ENCODE results near the gene BHMT. TPM values are rescaled to one million over a fixed set of nuclear protein-coding genes. Genes with fewer than 3 reads are reported as not detected.

The BHMT gene
- total RNA-seq, 1 donor from 2014 or later = not detected

DNA sequence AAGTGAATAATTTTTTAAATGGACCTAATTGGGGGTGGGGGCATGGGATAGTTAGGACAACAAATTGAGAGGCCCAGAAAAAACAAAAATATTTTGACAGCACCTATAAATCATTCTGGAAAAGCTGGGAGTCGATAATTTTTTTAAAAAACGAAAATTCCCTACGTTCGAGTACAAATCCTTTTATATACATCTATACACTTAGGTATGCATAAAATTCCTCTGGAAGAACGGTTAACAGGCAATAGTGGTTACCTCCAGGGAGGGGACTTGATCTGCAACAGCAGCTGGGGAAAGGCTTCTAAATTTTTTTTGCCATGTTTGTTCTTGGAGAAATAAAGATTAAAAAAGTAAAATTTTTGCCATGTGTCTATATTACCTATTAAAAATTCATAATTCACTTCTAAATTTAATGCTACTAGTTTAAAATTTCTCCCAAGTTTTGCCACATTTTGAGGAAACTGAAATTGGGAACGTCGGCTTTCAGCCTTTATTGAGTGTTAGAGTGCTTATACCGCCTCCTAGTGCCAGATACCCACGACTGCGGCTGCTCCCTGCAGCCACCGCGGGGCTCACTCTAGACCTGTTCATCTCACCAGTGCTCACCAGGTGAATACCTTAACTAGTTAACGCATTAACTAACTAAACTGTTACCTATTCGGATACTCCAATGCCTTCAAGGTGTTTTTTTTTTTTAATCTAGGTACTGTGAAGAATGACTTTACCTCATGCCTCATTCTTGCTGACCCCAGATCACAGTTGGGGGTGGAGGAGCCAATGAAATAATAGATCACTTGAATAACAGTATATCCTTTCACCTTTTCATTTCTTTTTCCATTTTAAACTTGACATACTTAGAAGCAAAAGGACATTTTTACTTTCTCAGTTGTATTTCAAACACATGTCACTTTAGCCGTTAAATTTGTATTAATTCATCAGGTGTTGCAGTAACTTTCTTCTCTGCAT, 1.8 kb upstream of the BHMT start:
- intact Hi-C loops (cut with DNase I) = loop anchor here (1.0 kb wide), 1 partner anchor 85 kb away; no protein-coding TSS in a partner anchor
- no peak for ATAC-seq
- no peak for DNase-seq (ENCODE audit: missing footprints)

- DNase-seq (ENCODE audit: missing footprints) (no peak), ATAC-seq (no peak)
- intact Hi-C loops (cut with DNase I) = no loop called here
Observed at GRCh38 chr5:79111960-79112702, 522 bp downstream of the BHMT start.

DNA sequence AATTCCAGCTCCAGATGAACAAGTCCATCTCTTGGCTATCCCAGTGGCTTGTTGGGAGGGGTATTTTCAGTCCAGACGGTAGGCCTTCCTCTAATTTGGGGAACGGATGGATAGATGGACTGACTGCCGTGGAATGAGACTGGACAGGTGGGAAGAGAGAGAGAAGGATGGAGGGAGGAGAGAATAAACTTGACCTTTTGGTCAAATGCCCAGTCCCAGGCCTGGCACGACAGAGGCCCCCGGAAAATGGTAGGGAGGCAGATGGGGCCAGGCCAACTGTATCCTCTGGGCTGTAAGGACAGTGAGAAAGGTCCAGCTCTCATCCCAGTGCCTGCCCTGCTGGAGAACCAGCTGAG, 1.1 kb downstream of the BHMT start:
- DNase-seq (ENCODE audit: missing footprints) (no peak), ATAC-seq (no peak)
- intact Hi-C loops (cut with DNase I) = no loop called here

- ATAC-seq (no peak), DNase-seq (ENCODE audit: missing footprints) (no peak)
- intact Hi-C loops (cut with DNase I) = no loop called here
Observed at GRCh38 chr5:79119486-79119885, 7.9 kb downstream of the BHMT start.

- DNase-seq (ENCODE audit: missing footprints) (no peak), ATAC-seq (no peak)
- intact Hi-C loops (cut with DNase I) = no loop called here
Observed at GRCh38 chr5:79120221-79120620, 8.6 kb downstream of the BHMT start.

DNA sequence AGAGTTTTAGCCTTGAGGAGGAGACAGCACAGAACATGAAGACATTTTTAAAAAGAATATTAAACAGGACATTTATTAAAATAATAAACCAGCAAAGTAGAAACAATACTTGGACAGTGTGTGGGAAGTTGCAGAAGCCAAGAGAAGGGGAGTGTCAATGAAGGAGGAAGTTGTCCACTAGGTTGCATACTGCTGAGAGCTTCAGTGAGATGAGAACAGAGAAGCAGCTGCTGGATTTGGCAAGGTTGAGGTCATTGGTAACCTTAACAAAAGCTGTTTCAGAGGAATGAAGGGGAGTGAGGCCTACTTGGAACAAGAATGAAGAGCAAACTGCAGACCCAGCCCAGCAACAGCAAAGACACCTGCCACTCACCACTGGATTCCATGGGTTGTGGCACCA, 11.4 kb downstream of the BHMT start:
- intact Hi-C loops (cut with DNase I) = no loop called here
- ATAC-seq (no peak), DNase-seq (ENCODE audit: missing footprints) (no peak)

DNA sequence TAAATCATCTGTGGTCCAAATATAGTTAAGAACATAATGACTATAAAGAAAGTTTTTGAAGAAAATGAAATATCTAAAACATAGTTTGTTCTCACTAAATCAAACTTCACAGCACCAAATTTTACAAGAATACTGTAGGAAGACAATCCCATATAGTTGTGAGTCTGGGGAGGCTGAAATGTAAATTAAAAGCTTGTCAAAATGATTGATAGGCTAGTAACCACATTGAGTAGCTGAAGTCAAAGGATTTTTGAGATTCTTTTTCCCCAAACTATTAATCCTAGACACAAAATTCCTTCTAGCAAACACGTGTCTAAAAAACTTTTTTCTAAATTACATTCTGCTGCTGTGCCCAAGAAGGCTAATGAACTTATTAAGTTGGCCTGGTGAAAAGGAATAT, 13.0 kb downstream of the BHMT start:
- intact Hi-C loops (cut with DNase I) = no loop called here
- DNase-seq (ENCODE audit: missing footprints) = no peak
- no peak for ATAC-seq

DNA sequence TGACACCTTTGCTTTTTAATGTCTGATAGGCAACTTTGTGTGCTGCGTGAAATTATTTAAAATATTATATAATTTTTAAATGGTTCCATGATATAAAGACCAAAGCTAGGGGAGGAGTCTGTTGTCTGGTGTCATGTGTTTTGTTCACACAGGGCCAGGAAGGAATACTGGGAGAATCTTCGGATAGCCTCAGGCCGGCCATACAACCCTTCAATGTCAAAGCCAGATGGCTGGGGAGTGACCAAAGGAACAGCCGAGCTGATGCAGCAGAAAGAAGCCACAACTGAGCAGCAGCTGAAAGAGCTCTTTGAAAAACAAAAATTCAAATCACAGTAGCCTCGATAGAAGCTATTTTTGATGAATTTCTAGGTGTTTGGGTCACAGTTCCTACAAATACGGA, 19.2 kb downstream of the BHMT start:
- intact Hi-C loops (cut with DNase I) = loop anchor here (5.0 kb wide), 1 partner anchor 332 kb away; no protein-coding TSS in a partner anchor
- DNase-seq (ENCODE audit: missing footprints) = no peak
- no peak for ATAC-seq

GRCh38 chr5:79133121-79133656, 21.6 kb downstream of the BHMT start:
- intact Hi-C loops (cut with DNase I) = loop anchor here (1.0 to 5.0 kb wide), 4 partner anchors 108 to 402 kb away; no protein-coding TSS in a partner anchor
- ATAC-seq (peak; percentile 34), DNase-seq (ENCODE audit: missing footprints) (no peak)

DNA sequence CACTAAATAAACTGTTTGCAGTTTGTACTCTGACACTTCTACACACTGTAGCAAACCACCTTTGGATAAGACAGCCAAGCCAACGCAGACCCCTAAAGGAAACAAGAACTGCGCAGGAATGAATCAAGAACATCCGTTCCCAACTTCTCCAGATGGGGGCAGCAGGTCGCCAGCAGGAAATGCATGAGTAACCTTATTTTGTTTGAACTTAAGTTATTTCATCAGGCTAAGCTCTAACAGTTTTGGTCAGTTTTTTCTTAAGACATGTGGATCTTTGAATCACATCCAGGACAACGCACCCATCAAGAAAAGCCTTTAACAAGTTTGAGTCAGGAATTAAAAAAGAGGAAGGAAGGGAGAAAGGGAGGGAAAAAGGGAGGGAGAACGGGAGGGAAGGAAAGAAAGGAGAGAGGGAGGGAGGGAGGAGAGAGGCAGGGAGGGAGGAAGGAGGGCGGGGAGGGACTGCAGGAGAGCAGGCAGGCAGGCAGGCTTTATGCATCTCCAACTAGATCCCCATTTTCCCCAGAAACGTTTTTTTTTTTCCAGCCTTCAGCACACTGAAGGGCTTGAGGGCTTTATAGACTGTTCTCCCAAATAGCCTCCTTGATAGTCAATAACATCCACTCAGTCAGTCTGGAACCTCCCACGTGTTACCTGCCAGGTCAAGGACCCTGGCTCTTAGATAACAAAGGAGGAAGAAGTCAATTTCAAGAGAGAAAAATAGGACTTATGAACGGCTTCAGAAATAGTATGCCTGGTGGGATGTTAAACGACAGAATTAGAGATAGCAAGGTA, 22.2 kb downstream of the BHMT start:
- DNase-seq (ENCODE audit: missing footprints) = no peak
- intact Hi-C loops (cut with DNase I) = loop anchor here (1.0 to 5.0 kb wide), 4 partner anchors 109 to 401 kb away; no protein-coding TSS in a partner anchor
- ATAC-seq = peak; percentile 82

GRCh38 chr5:79135790-79136553, 24.4 kb downstream of the BHMT start:
- intact Hi-C loops (cut with DNase I) = no loop called here
- ATAC-seq (no peak), DNase-seq (ENCODE audit: missing footprints) (no peak)

DNA sequence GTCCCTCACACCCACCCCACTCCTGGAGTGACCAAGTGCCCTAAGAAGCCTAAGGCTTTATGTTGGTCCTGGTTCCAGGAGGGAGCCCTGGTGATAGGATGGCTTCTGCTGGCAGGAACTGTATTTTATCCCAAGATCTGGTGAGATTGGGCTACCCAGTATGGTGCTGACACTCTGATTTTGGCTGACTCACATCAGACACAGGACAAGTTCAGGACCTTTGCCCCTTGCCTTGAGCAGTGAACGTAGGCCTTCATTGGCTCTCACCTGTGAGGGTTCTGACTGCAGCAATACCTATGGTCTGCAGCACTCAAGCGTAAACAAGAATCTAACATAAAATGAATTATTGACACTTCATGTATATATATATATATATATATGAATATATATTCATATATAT, 25.0 kb downstream of the BHMT start:
- intact Hi-C loops (cut with DNase I) = no loop called here
- DNase-seq (ENCODE audit: missing footprints) (no peak), ATAC-seq (no peak)

DNA sequence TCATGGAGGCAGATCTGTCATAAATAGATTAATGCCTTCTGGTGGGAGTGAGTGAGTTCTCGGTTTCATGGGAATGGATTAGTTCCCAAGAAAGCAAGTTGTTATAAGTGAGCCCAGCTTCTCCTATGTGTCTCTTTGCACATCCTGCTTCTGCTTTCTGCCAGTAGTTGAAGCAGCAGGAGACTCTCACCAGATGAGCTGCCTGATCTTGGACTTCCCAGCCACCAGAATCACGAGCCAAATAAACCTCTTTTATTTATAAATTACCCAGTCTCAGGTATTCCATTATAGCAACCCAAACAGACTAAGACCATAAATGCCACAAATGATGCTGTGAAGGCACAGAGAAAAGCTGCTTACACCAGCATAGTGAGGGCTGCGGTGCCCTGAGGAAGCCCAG, 28.9 kb downstream of the BHMT start:
- DNase-seq (ENCODE audit: missing footprints) = no peak
- intact Hi-C loops (cut with DNase I) = no loop called here
- no peak for ATAC-seq

DNA sequence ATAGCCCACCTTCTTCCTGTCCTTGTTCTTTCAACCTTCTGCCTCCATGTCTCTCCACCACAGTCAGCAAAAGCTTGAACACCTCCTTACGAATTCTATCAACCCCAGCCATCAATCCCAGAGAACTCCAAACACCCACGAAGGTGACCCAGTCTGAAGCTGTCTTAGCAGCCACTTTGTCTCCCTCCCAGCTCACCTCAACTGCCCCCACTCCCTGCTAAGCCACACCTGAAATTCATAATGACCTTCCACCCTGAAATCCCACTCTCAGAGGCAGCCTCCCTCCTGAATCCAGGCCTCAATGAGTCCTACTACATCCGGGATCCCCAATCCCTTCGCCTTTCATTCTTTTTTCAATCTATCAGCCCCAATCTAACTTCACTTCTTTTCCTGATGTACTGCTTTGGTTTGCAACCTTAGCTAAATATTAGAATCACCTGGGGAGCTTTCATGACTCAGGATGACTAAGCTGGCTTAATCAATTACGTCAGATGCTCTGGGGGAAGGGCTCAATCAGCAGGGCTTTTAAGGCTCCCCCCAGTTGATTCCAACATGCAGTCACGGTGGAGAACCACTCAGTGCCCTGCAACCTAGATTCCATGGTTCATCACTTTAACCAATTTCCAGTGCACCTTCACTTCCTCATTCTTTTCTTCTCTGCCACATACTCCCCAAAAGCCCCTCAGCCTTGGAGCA, 32.2 kb downstream of the BHMT start:
- ATAC-seq = no peak
- DNase-seq (ENCODE audit: missing footprints) = no peak
- intact Hi-C loops (cut with DNase I) = no loop called here

- DNase-seq (ENCODE audit: missing footprints) = no peak
- intact Hi-C loops (cut with DNase I) = no loop called here
Observed at GRCh38 chr5:79147076-79147475, 35.5 kb downstream of the BHMT start.

DNA sequence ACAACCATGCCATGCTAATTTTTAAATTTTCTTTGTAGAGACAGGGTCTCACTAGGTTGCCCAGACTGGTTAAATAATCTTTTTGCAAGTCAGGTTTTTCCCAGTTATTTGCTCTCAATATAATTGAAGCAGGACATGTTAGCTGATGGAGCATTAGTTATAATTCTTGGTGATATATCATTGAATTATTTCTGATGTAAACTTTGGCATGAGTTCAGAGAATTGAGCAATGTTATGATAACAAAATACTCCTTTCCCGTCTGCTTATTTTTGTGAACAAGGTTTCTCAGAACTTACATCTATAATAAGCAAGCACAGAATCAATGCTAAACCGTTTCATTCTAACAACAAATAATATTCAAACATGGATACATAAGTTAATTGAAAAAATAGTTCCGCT, 37.8 kb downstream of the BHMT start:
- intact Hi-C loops (cut with DNase I) = no loop called here
- DNase-seq (ENCODE audit: missing footprints) (no peak), ATAC-seq (no peak)

More at GRCh38 chr5:79147076-79147475, 35.5 kb downstream of the BHMT start:
- no peak for ATAC-seq

- ATAC-seq = no peak
- intact Hi-C loops (cut with DNase I) = no loop called here
- DNase-seq (ENCODE audit: missing footprints) = no peak
Observed at GRCh38 chr5:79151942-79152671, 40.5 kb downstream of the BHMT start.
